GM12891 (cell line): ENCODE data around the gene SLITRK5.

ENCODE experiments used
- DNase-seq: peaks from one replicate; pipeline ENCODE4 v3.0.0; 2011; ENCODE audit warnings: low spot score; ENCODE audit not compliant: insufficient read length
- FAIRE-seq: peaks from 2 replicates; lab custom pipeline; 2011; peaks lifted over from hg19 to GRCh38; lab: Jason Lieb, UNC
- PAX5 ChIP-seq: IDR thresholded peaks from 2 replicates; pipeline ENCODE4 v1.6.1; 2011; ENCODE audit warnings: low read length, moderate library complexity, mild to moderate bottlenecking; ENCODE audit not compliant: insufficient read depth, severe bottlenecking
- POLR2A ChIP-seq: IDR thresholded peaks from 2 replicates; pipeline ENCODE4 v1.6.1; 2011; ENCODE audit warnings: low read depth, low read length, control low read depth
- POLR2AphosphoS5 ChIP-seq: IDR thresholded peaks from 2 replicates; pipeline ENCODE4 v1.6.1; 2011; ENCODE audit warnings: low read depth, low read length, control low read depth
- POU2F2 ChIP-seq: IDR thresholded peaks from 2 replicates; pipeline ENCODE4 v1.6.1; 2011; ENCODE audit warnings: low read depth, mild to moderate bottlenecking, control low read depth, low read length, moderate library complexity
- SPI1 ChIP-seq: IDR thresholded peaks from 2 replicates; pipeline ENCODE4 v1.6.1; 2011; ENCODE audit warnings: low read depth, low read length, control low read depth
- TAF1 ChIP-seq: IDR thresholded peaks from 2 replicates; pipeline ENCODE4 v1.6.1; 2011; ENCODE audit warnings: low read depth, low read length, control low read depth

The SLITRK5 gene

DNA sequence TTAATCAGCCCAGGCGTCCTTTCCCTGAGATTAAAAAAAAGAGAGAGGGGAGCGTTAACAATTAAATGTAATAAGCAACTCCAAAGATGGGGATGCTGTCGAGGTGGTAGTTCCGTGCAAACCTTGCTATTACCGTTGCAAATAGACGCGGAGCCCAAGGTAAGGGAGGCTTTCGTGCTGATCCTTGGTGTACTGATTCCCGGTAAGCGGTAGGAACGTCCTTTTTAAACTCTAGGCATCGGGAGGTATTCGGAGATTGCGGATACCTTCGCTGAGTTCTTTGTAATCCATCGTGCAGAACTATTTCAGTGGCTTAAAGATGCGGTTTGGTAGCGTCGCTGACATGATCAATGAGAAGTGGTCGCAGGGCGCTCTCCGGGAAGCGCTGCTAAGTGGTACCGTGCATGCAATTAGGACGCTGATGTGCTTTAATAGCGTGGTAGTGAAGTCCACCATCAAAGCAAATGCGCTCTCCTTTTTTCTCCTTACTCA lies 3.1 kb downstream of the SLITRK5 start:
- DNase-seq, result no peak
- TF ChIP-seq SPI1 (no peak), POU2F2 (no peak), POLR2AphosphoS5 (no peak), POLR2A (no peak), PAX5 (no peak), TAF1 (no peak)
- no peak for FAIRE-seq

- no peak for FAIRE-seq
- TF ChIP-seq PAX5 (no peak), POLR2A (no peak), POLR2AphosphoS5 (no peak), SPI1 (no peak), TAF1 (no peak), POU2F2 (no peak)
- DNase-seq, result no peak
Observed at GRCh38 chr13:87675851-87676250, 4.7 kb downstream of the SLITRK5 start.

DNA sequence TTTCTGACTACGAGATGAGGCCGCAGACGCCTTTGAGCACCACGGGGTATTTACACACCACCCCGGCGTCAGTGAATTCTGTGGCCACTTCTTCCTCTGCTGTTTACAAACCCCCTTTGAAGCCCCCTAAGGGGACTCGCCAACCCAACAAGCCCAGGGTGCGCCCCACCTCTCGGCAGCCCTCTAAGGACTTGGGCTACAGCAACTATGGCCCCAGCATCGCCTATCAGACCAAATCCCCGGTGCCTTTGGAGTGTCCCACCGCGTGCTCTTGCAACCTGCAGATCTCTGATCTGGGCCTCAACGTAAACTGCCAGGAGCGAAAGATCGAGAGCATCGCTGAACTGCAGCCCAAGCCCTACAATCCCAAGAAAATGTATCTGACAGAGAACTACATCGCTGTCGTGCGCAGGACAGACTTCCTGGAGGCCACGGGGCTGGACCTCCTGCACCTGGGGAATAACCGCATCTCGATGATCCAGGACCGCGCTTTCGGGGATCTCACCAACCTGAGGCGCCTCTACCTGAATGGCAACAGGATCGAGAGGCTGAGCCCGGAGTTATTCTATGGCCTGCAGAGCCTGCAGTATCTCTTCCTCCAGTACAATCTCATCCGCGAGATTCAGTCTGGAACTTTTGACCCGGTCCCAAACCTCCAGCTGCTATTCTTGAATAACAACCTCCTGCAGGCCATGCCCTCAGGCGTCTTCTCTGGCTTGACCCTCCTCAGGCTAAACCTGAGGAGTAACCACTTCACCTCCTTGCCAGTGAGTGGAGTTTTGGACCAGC lies 5.3 kb downstream of the SLITRK5 start:
- DNase-seq, result no peak
- TF ChIP-seq POU2F2 (no peak), TAF1 (no peak), POLR2A (no peak), POLR2AphosphoS5 (no peak), PAX5 (no peak), SPI1 (no peak)
- no peak for FAIRE-seq

DNA sequence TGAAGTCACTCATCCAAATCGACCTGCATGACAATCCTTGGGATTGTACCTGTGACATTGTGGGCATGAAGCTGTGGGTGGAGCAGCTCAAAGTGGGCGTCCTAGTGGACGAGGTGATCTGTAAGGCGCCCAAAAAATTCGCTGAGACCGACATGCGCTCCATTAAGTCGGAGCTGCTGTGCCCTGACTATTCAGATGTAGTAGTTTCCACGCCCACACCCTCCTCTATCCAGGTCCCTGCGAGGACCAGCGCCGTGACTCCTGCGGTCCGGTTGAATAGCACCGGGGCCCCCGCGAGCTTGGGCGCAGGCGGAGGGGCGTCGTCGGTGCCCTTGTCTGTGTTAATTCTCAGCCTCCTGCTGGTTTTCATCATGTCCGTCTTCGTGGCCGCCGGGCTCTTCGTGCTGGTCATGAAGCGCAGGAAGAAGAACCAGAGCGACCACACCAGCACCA lies 5.9 kb downstream of the SLITRK5 start:
- FAIRE-seq, result no peak
- DNase-seq, result no peak
- no peak for TF ChIP-seq POLR2A
- TF ChIP-seq TAF1, result no peak
- TF ChIP-seq PAX5, result no peak
- no peak for TF ChIP-seq POLR2AphosphoS5
- no peak for TF ChIP-seq SPI1
- TF ChIP-seq POU2F2, result no peak

- TF ChIP-seq POLR2A (no peak), POU2F2 (no peak), POLR2AphosphoS5 (no peak), PAX5 (no peak), TAF1 (no peak), SPI1 (no peak)
- DNase-seq, result no peak
- no peak for FAIRE-seq
Observed at GRCh38 chr13:87677496-87678371, 6.6 kb downstream of the SLITRK5 start.

- FAIRE-seq, result no peak
- no peak for DNase-seq
- TF ChIP-seq POLR2AphosphoS5 (no peak), POLR2A (no peak), TAF1 (no peak), SPI1 (no peak), POU2F2 (no peak), PAX5 (no peak)
Observed at GRCh38 chr13:87678372-87678752, 7.2 kb downstream of the SLITRK5 start.

GRCh38 chr13:87680298-87680697 lies 9.1 kb downstream of the SLITRK5 start:
- FAIRE-seq, result no peak
- no peak for TF ChIP-seq TAF1
- no peak for TF ChIP-seq POLR2A
- no peak for TF ChIP-seq PAX5
- DNase-seq, result no peak

GRCh38 chr13:87684850-87685742 lies 13.9 kb downstream of the SLITRK5 start:
- FAIRE-seq (no peak), DNase-seq (no peak)
- TF ChIP-seq POU2F2 (no peak), SPI1 (no peak), POLR2A (no peak), TAF1 (no peak), PAX5 (no peak), POLR2AphosphoS5 (no peak)
